Activated T-helper 17 cell treated with anti-CD3 and anti-CD28 coated beads, Interleukin-2, amount 50 U/mL, for 72 hours (primary cell): ENCODE results near the gene ACAP3. TPM values are rescaled to one million over a fixed set of nuclear protein-coding genes. Genes with fewer than 3 reads are reported as not detected.

Experiments
- ATAC-seq: fragments of 150-1000 bp; cut with Tn5 transposase; replicated peaks from 2 replicates; pipeline ENCODE4 v1.10.0; 2021; ENCODE audit warnings: mild to moderate bottlenecking, moderate library complexity
- H3K27ac Mint-ChIP-seq: one replicate; pipeline ENCODE4 v1.8.0; 2022; ENCODE audit warnings: mixed read lengths
- H3K27me3 Mint-ChIP-seq: one replicate; pipeline ENCODE4 v1.8.0; 2022; ENCODE audit warnings: mixed read lengths
- H3K36me3 Mint-ChIP-seq: one replicate; pipeline ENCODE4 v1.8.0; 2022; ENCODE audit warnings: low read depth, mild to moderate bottlenecking, mixed read lengths
- H3K4me1 Mint-ChIP-seq: one replicate; pipeline ENCODE4 v1.8.0; 2022; ENCODE audit warnings: mixed read lengths
- H3K4me3 Mint-ChIP-seq: one replicate; pipeline ENCODE4 v1.8.0; 2022; ENCODE audit warnings: mild to moderate bottlenecking, mixed read lengths
- H3K9me3 Mint-ChIP-seq: one replicate; pipeline ENCODE4 v1.8.0; 2022; ENCODE audit warnings: mixed read lengths
- total RNA-seq, 2 donors: library from RNA; stranded (reverse); gene quantifications; one replicate each; pipeline ENCODE4 v1.2.3, GENCODE V29; 2022

The ACAP3 gene
- total RNA-seq, 2 donors from 2014 or later = 41.4 to 43.3 TPM

GRCh38 chr1:1273209-1273511 lies 34.6 kb downstream of the ACAP3 start:
- H3K36me3 Mint-ChIP-seq = peaks cover 41% of the 10 kb centered on the region
- H3K27me3 Mint-ChIP-seq = no peaks in the 10 kb centered on the region
- peak overlapping the region; percentile 85 for H3K27ac Mint-ChIP-seq
- H3K4me3 Mint-ChIP-seq = peak overlapping the region; percentile 83
- ATAC-seq = peak; percentile 1
- no peaks in the 10 kb centered on the region for H3K9me3 Mint-ChIP-seq
- H3K4me1 Mint-ChIP-seq = peaks cover 19% of the 10 kb centered on the region

- no peak for ATAC-seq
- H3K36me3 Mint-ChIP-seq = peaks cover 45% of the 10 kb centered on the region
These were observed 35.2 kb downstream of the ACAP3 start for GRCh38 chr1:1272341-1273208.

GRCh38 chr1:1270813-1271212 lies 36.9 kb downstream of the ACAP3 start:
- peak overlapping the region; percentile 86 for H3K27ac Mint-ChIP-seq
- H3K9me3 Mint-ChIP-seq = no peaks in the 10 kb centered on the region
- no peak for ATAC-seq
- H3K4me3 Mint-ChIP-seq = peak overlapping the region; percentile 83
- peaks cover 58% of the 10 kb centered on the region for H3K36me3 Mint-ChIP-seq
- H3K27me3 Mint-ChIP-seq = no peaks in the 10 kb centered on the region
- peaks cover 19% of the 10 kb centered on the region for H3K4me1 Mint-ChIP-seq

More at GRCh38 chr1:1272341-1273208, 35.2 kb downstream of the ACAP3 start:
- peak overlapping the region; percentile 85 for H3K27ac Mint-ChIP-seq
- no peaks in the 10 kb centered on the region for H3K27me3 Mint-ChIP-seq
- peaks cover 19% of the 10 kb centered on the region for H3K4me1 Mint-ChIP-seq
- no peaks in the 10 kb centered on the region for H3K9me3 Mint-ChIP-seq
- peak overlapping the region; percentile 83 for H3K4me3 Mint-ChIP-seq

- Mint-ChIP-seq H3K9me3 (no peaks in the 10 kb centered on the region), H3K4me3 (no peak overlapping the region), H3K27ac (no peak overlapping the region), H3K4me1 (peaks cover 19% of the 10 kb centered on the region), H3K36me3 (peaks cover 78% of the 10 kb centered on the region), H3K27me3 (no peaks in the 10 kb centered on the region)
- no peak for ATAC-seq
These were observed 39.4 kb downstream of the ACAP3 start for GRCh38 chr1:1268284-1268682.

- Mint-ChIP-seq H3K4me3 (no peak overlapping the region), H3K4me1 (peaks cover 19% of the 10 kb centered on the region), H3K36me3 (peaks cover 78% of the 10 kb centered on the region), H3K9me3 (no peaks in the 10 kb centered on the region), H3K27me3 (no peaks in the 10 kb centered on the region), H3K27ac (no peak overlapping the region)
- no peak for ATAC-seq
These were observed 40.0 kb downstream of the ACAP3 start for GRCh38 chr1:1267488-1268283.

GRCh38 chr1:1264868-1265272 lies 42.9 kb downstream of the ACAP3 start:
- Mint-ChIP-seq H3K27ac (no peak overlapping the region), H3K27me3 (no peaks in the 10 kb centered on the region), H3K4me3 (no peak overlapping the region), H3K36me3 (peaks cover 78% of the 10 kb centered on the region), H3K4me1 (peaks cover 10% of the 10 kb centered on the region), H3K9me3 (no peaks in the 10 kb centered on the region)
- ATAC-seq = peak; percentile 24

GRCh38 chr1:1264026-1264425 lies 43.7 kb downstream of the ACAP3 start:
- Mint-ChIP-seq H3K4me1 (peaks cover 12% of the 10 kb centered on the region), H3K4me3 (no peak overlapping the region), H3K9me3 (no peaks in the 10 kb centered on the region), H3K27me3 (no peaks in the 10 kb centered on the region), H3K27ac (no peak overlapping the region), H3K36me3 (peaks cover 81% of the 10 kb centered on the region)
- no peak for ATAC-seq

- Mint-ChIP-seq H3K9me3 (no peaks in the 10 kb centered on the region), H3K36me3 (peaks cover 85% of the 10 kb centered on the region), H3K27me3 (no peaks in the 10 kb centered on the region), H3K27ac (peak overlapping the region; percentile 38), H3K4me1 (peaks cover 12% of the 10 kb centered on the region), H3K4me3 (no peak overlapping the region)
- no peak for ATAC-seq
These were observed 45.0 kb downstream of the ACAP3 start for GRCh38 chr1:1262758-1263157.

GRCh38 chr1:1262071-1262470 lies 45.7 kb downstream of the ACAP3 start:
- Mint-ChIP-seq H3K36me3 (peaks cover 87% of the 10 kb centered on the region), H3K4me3 (no peak overlapping the region), H3K4me1 (peaks cover 12% of the 10 kb centered on the region), H3K27me3 (no peaks in the 10 kb centered on the region), H3K9me3 (no peaks in the 10 kb centered on the region), H3K27ac (no peak overlapping the region)
- ATAC-seq = no peak

- Mint-ChIP-seq H3K4me3 (peak overlapping the region; percentile 33), H3K27ac (peak overlapping the region; percentile 84), H3K36me3 (peaks cover 91% of the 10 kb centered on the region), H3K27me3 (no peaks in the 10 kb centered on the region), H3K4me1 (peaks cover 12% of the 10 kb centered on the region), H3K9me3 (no peaks in the 10 kb centered on the region)
- ATAC-seq = no peak
These were observed 46.7 kb downstream of the ACAP3 start for GRCh38 chr1:1260843-1261560.

- Mint-ChIP-seq H3K36me3 (peaks cover 92% of the 10 kb centered on the region), H3K27me3 (no peaks in the 10 kb centered on the region), H3K4me3 (no peak overlapping the region), H3K4me1 (peaks cover 12% of the 10 kb centered on the region), H3K27ac (peak overlapping the region; percentile 84), H3K9me3 (no peaks in the 10 kb centered on the region)
- no peak for ATAC-seq
These were observed 47.7 kb downstream of the ACAP3 start for GRCh38 chr1:1259951-1260600.

- peak overlapping the region; percentile 12 for H3K27ac Mint-ChIP-seq
- ATAC-seq = no peak
- H3K36me3 Mint-ChIP-seq = peaks cover 92% of the 10 kb centered on the region
- no peaks in the 10 kb centered on the region for H3K27me3 Mint-ChIP-seq
- no peaks in the 10 kb centered on the region for H3K9me3 Mint-ChIP-seq
- H3K4me1 Mint-ChIP-seq = peaks cover 12% of the 10 kb centered on the region
- H3K4me3 Mint-ChIP-seq = no peak overlapping the region
These were observed 48.2 kb downstream of the ACAP3 start for GRCh38 chr1:1259540-1259939.

GRCh38 chr1:1259119-1259488 lies 48.6 kb downstream of the ACAP3 start:
- Mint-ChIP-seq H3K27me3 (no peaks in the 10 kb centered on the region), H3K4me3 (no peak overlapping the region), H3K27ac (no peak overlapping the region), H3K4me1 (peaks cover 12% of the 10 kb centered on the region), H3K36me3 (peaks cover 90% of the 10 kb centered on the region), H3K9me3 (no peaks in the 10 kb centered on the region)
- ATAC-seq = no peak
